ENCODE data around the gene CHD5.
"Not testable (repeated sequence)": the region's sequence is repeated elsewhere in the genome, so short reads cannot be mapped to it uniquely, and the experiment has no call there.

DNA sequence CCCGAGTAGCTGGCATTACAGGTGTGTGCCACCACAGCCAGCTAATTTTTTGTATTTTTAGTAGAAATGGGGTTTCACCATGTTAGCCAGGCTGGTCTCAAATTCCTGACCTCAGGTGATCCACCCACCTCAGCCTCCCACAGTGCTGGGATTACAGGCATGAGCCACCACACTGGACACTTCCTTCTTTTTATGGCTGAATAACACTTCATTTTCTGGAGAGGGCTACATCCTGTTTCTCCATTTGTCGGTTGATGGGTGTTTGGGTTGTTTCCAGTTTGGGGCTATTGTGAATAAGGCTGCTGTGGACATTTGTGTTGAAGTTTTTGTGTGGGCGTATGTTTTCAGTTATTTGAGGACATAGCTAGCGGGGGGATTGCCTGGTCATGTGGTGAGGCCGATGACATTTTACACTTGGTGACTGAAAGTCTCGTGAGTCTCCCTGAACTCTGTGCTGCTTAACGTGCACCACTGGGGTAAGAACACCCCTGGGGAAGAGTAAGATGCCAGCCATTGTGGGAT, 116.5 kb downstream of the CHD5 start:
- not testable (repeated sequence) for TF ChIP-seq TAF1 (IDR thresholded peaks at IDR 0.05; ENCODE audit: low read depth, low read length); POLR2AphosphoS5 (IDR thresholded peaks at IDR 0.05; ENCODE audit: low read depth, low read length); POLR2A (IDR thresholded peaks at IDR 0.05; ENCODE audit: low read depth, low read length); POU2F2 (IDR thresholded peaks at IDR 0.05; ENCODE audit: low read depth, low read length); PAX5 (IDR thresholded peaks at IDR 0.05; ENCODE audit: insufficient read depth, low read length, severe bottlenecking)

All from GM12891 (cell line).